T-helper 2 cell treated with Interferon-gamma antibody and Interleukin-4, amounts not matched to agents 100 ng/mL and 5 ng/mL, for 36 hours (primary cell): ENCODE measurements around the gene GLG1. TPM values are rescaled to one million over a fixed set of nuclear protein-coding genes. Genes with fewer than 3 reads are reported as not detected.

ENCODE experiments used
- intact Hi-C: fragments of 100-400 bp; cut with micrococcal nuclease; formaldehyde crosslinking; loops from one replicate; pipeline ENCODE4 v1.15.1; 2023
- total RNA-seq: library from RNA; stranded (reverse); gene quantifications from 2 replicates; pipeline ENCODE4 v1.2.3, GENCODE V29; 2022

Gene GLG1
- total RNA-seq, 1 donor from 2014 or later: 93.7 TPM

GRCh38 chr16:74485916-74486315 lies 121.0 kb downstream of the GLG1 start:
- intact Hi-C loops: no loop called here

GRCh38 chr16:74480150-74481029 lies 126.5 kb downstream of the GLG1 start:
- intact Hi-C loops: no loop called here

- intact Hi-C loops: no loop called here
Measured at GRCh38 chr16:74477226-74477625, 129.7 kb downstream of the GLG1 start.

GRCh38 chr16:74474416-74474815 lies 132.5 kb downstream of the GLG1 start:
- intact Hi-C loops: no loop called here

- intact Hi-C loops: no loop called here
Measured at GRCh38 chr16:74472540-74472939, 134.4 kb downstream of the GLG1 start.

GRCh38 chr16:74472010-74472409 lies 134.9 kb downstream of the GLG1 start:
- intact Hi-C loops: no loop called here

- intact Hi-C loops: loop anchor here (10.0 kb wide), 1 partner anchor 135 kb away; the partner anchor contains the start of gene GLG1
Measured at GRCh38 chr16:74469946-74470478, 136.9 kb downstream of the GLG1 start.

- intact Hi-C loops: loop anchor here (10.0 kb wide), 1 partner anchor 136 kb away; the partner anchor contains the start of gene GLG1
Measured at GRCh38 chr16:74468807-74469525, 137.9 kb downstream of the GLG1 start.

- intact Hi-C loops: loop anchor here (10.0 kb wide), 1 partner anchor 138 kb away; the partner anchor contains the start of gene GLG1
Measured at GRCh38 chr16:74466872-74467271, 140.0 kb downstream of the GLG1 start.

GRCh38 chr16:74465851-74466685 lies 140.8 kb downstream of the GLG1 start:
- intact Hi-C loops: loop anchor here (10.0 kb wide), 1 partner anchor 139 kb away; the partner anchor contains the start of gene GLG1

- intact Hi-C loops: loop anchor here (10.0 kb wide), 1 partner anchor 140 kb away; the partner anchor contains the start of gene GLG1
Measured at GRCh38 chr16:74465281-74465680, 141.6 kb downstream of the GLG1 start.

GRCh38 chr16:74463888-74464287 lies 143.0 kb downstream of the GLG1 start:
- intact Hi-C loops: loop anchor here (10.0 kb wide), 1 partner anchor 141 kb away; the partner anchor contains the start of gene GLG1

- intact Hi-C loops: loop anchor here (10.0 kb wide), 1 partner anchor 142 kb away; the partner anchor contains the start of gene GLG1
Measured at GRCh38 chr16:74462361-74462760, 144.6 kb downstream of the GLG1 start.

- intact Hi-C loops: loop anchor here (10.0 kb wide), 1 partner anchor 143 kb away; the partner anchor contains the start of gene GLG1
Measured at GRCh38 chr16:74461826-74462225, 145.1 kb downstream of the GLG1 start.

- intact Hi-C loops: loop anchor here (10.0 kb wide), 1 partner anchor 144 kb away; the partner anchor contains the start of gene GLG1
Measured at GRCh38 chr16:74460542-74460941, 146.4 kb downstream of the GLG1 start.

- intact Hi-C loops: no loop called here
Measured at GRCh38 chr16:74456290-74456625, 150.7 kb downstream of the GLG1 start.

- intact Hi-C loops: no loop called here
Measured at GRCh38 chr16:74455619-74456289, 151.2 kb downstream of the GLG1 start.

- intact Hi-C loops: no loop called here
Measured at GRCh38 chr16:74455213-74455612, 151.7 kb downstream of the GLG1 start.

GRCh38 chr16:74451951-74452758 lies 154.8 kb downstream of the GLG1 start:
- intact Hi-C loops: no loop called here
